ENCODE data around the gene TRAPPC3.
"Not testable (repeated sequence)": the region's sequence is repeated elsewhere in the genome, so short reads cannot be mapped to it uniquely, and the experiment has no call there.

TRAPPC3 gene

DNA sequence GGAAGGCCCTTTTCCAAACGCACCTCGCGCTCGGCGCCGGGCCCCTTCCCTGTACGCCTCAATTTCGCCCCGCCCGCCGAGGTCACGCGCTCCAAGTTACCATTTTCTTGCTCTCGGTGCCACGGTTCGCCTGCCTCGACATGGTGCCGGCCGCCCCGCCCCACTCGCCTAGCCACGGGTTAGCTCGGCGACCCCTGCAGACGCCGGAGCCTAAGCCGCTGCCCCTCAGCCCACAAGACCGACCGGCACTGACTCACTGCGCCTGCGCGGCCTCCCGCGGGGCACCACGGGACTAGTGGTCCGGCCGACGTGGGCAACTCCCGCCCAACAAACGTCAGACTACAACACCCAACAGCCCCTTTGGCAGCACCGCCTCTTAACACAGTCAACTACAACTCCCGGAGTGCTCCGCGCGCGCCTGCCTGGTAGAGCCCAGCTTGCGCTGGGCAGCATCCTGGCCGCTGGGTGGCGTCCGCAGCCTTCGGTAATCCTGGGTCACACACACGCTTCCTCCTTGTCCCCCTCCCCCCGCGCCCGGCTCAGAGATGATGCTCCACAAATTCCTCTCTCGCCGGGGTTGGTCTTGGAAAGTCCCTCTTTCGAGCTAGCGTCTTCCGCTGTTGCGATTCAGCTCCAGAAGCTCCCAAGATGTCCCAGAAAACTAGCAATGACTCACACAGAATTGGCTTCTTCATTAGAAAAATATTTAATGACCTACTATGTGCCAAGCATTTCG lies at the start of gene TRAPPC3:
Gene TRAPPC3 (minus strand): TSS at position 250 of the 736 bp plus-strand sequence. CDS start 108 bp downstream, at position 142.
- Histone ChIP-seq H3K36me3 (ENCODE audit: control insufficient read depth, low read depth, low read length) (no peaks in the 10 kb centered on the region), H3K27ac (ENCODE audit: low read length) (peak within 1 kb of the TSS; percentile 73), H3K9ac (ENCODE audit: low read length) (peak within 1 kb of the TSS; percentile 63), H3K4me1 (ENCODE audit: control insufficient read depth, low read depth, low read length) (peaks cover 20% of the 10 kb centered on the region), H3K4me3 (ENCODE audit: low read length) (peak within 1 kb of the TSS; percentile 67), H3K9me3 (ENCODE audit: control insufficient read depth, low read depth, low read length) (no peaks in the 10 kb centered on the region), H3K27me3 (ENCODE audit: control insufficient read depth, insufficient read depth, low read length) (peaks cover 23% of the 10 kb centered on the region)

DNA sequence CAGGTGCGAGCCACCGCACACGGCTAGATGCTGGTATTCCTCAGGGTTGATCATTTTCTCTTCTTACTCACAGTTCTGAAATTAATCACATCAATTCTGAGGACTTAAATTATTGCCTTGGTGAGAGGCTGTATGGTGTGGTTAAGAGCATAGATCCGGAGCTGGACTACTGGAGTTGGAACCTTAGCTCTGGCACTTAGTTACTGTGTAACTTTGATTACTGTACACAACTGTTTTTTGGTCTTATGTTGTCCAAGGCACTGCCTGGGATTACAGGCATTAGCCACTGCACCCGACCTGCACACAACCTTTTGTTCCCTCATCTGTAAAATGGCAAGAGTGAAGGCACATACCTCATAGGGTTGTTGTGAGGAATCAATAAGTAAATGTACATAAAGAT lies 49.4 kb upstream of the TRAPPC3 start:
- no peak overlapping the region for H3K4me3 ChIP-seq (ENCODE audit: low read length)
- H3K4me1 ChIP-seq (ENCODE audit: control insufficient read depth, low read depth, low read length): no peaks in the 10 kb centered on the region
- H3K9ac ChIP-seq (ENCODE audit: low read length): no peak overlapping the region
- no peaks in the 10 kb centered on the region for H3K27me3 ChIP-seq (ENCODE audit: control insufficient read depth, insufficient read depth, low read length)
- no peak overlapping the region for H3K27ac ChIP-seq (ENCODE audit: low read length)
- no peaks in the 10 kb centered on the region for H3K9me3 ChIP-seq (ENCODE audit: control insufficient read depth, low read depth, low read length)
- no peaks in the 10 kb centered on the region for H3K36me3 ChIP-seq (ENCODE audit: control insufficient read depth, low read depth, low read length)

DNA sequence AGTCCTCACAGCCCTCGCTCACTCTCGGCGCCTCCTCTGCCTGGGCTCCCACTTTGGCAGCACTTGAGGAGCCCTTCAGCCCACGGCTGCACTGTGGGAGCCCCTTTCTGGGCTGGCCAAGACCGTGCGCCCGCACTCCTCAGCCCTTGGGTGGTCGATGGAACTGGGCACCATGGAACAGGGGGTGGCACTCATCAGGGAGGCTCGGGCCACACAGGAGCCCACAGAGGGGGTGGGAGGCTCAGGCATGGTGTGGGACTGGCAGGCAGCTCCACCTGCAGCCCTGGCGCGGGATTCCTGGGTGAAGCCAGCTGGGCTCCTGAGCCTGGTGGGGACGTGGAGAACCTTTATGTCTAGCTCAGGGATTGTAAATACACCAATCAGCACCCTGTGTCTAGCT lies 47.5 kb upstream of the TRAPPC3 start:
- not testable (repeated sequence) for H3K9ac ChIP-seq (ENCODE audit: low read length); H3K9me3 ChIP-seq (ENCODE audit: control insufficient read depth, low read depth, low read length); H3K36me3 ChIP-seq (ENCODE audit: control insufficient read depth, low read depth, low read length); H3K27me3 ChIP-seq (ENCODE audit: control insufficient read depth, insufficient read depth, low read length); H3K27ac ChIP-seq (ENCODE audit: low read length); H3K4me3 ChIP-seq (ENCODE audit: low read length); H3K4me1 ChIP-seq (ENCODE audit: control insufficient read depth, low read depth, low read length)

GRCh38 chr1:36187800-36188593 lies 38.7 kb upstream of the TRAPPC3 start:
- H3K36me3 ChIP-seq (ENCODE audit: control insufficient read depth, low read depth, low read length): no peaks in the 10 kb centered on the region
- no peaks in the 10 kb centered on the region for H3K9me3 ChIP-seq (ENCODE audit: control insufficient read depth, low read depth, low read length)
- no peak overlapping the region for H3K27ac ChIP-seq (ENCODE audit: low read length)
- no peaks in the 10 kb centered on the region for H3K27me3 ChIP-seq (ENCODE audit: control insufficient read depth, insufficient read depth, low read length)
- no peak overlapping the region for H3K9ac ChIP-seq (ENCODE audit: low read length)
- peaks cover 8% of the 10 kb centered on the region for H3K4me1 ChIP-seq (ENCODE audit: control insufficient read depth, low read depth, low read length)
- no peak overlapping the region for H3K4me3 ChIP-seq (ENCODE audit: low read length)

DNA sequence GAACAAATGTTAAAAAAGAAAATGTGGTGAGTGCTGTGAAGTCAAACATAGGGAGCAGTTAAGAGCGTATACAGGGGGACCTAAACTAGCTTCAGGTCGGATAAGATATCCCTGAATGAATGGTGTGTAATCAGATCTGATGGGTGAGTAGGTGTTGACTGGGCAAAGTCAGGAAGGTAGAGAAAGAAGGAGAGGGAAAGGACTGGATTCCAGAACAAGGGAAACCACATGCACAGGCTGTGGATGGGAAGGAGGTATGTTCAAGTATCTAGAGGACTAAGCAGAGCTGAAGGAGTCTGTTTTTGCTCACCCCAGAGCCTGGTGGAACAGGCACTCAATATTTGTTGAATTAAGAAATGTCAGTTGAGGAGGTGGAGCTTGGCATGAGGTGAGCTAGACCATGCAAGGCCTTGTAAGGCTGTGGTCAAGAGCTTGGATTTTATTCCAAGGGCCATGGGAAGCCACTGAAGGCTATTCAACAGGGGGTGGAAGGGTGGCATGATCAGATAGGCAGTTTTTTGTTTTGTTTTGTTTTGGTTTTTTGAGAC lies 34.1 kb upstream of the TRAPPC3 start:
- H3K27me3 ChIP-seq (ENCODE audit: control insufficient read depth, insufficient read depth, low read length): no peaks in the 10 kb centered on the region
- peaks cover 14% of the 10 kb centered on the region for H3K36me3 ChIP-seq (ENCODE audit: control insufficient read depth, low read depth, low read length)
- no peaks in the 10 kb centered on the region for H3K9me3 ChIP-seq (ENCODE audit: control insufficient read depth, low read depth, low read length)
- no peak overlapping the region for H3K9ac ChIP-seq (ENCODE audit: low read length)
- no peak overlapping the region for H3K4me3 ChIP-seq (ENCODE audit: low read length)
- no peak overlapping the region for H3K27ac ChIP-seq (ENCODE audit: low read length)
- peaks cover 11% of the 10 kb centered on the region for H3K4me1 ChIP-seq (ENCODE audit: control insufficient read depth, low read depth, low read length)

- Histone ChIP-seq H3K36me3 (ENCODE audit: control insufficient read depth, low read depth, low read length) (peaks cover 14% of the 10 kb centered on the region), H3K9me3 (ENCODE audit: control insufficient read depth, low read depth, low read length) (no peaks in the 10 kb centered on the region), H3K4me3 (ENCODE audit: low read length) (no peak overlapping the region), H3K27ac (ENCODE audit: low read length) (no peak overlapping the region), H3K27me3 (ENCODE audit: control insufficient read depth, insufficient read depth, low read length) (no peaks in the 10 kb centered on the region), H3K9ac (ENCODE audit: low read length) (no peak overlapping the region), H3K4me1 (ENCODE audit: control insufficient read depth, low read depth, low read length) (peaks cover 7% of the 10 kb centered on the region)
Observed at GRCh38 chr1:36182734-36183133, 33.4 kb upstream of the TRAPPC3 start.

- H3K36me3 ChIP-seq (ENCODE audit: control insufficient read depth, low read depth, low read length): peaks cover 21% of the 10 kb centered on the region
- peaks cover 9% of the 10 kb centered on the region for H3K4me1 ChIP-seq (ENCODE audit: control insufficient read depth, low read depth, low read length)
- H3K27ac ChIP-seq (ENCODE audit: low read length): no peak overlapping the region
- no peak overlapping the region for H3K9ac ChIP-seq (ENCODE audit: low read length)
- H3K27me3 ChIP-seq (ENCODE audit: control insufficient read depth, insufficient read depth, low read length): no peaks in the 10 kb centered on the region
- H3K9me3 ChIP-seq (ENCODE audit: control insufficient read depth, low read depth, low read length): no peaks in the 10 kb centered on the region
- peak overlapping the region; percentile 63 for H3K4me3 ChIP-seq (ENCODE audit: low read length)
Observed at GRCh38 chr1:36179220-36179600, 29.9 kb upstream of the TRAPPC3 start.

DNA sequence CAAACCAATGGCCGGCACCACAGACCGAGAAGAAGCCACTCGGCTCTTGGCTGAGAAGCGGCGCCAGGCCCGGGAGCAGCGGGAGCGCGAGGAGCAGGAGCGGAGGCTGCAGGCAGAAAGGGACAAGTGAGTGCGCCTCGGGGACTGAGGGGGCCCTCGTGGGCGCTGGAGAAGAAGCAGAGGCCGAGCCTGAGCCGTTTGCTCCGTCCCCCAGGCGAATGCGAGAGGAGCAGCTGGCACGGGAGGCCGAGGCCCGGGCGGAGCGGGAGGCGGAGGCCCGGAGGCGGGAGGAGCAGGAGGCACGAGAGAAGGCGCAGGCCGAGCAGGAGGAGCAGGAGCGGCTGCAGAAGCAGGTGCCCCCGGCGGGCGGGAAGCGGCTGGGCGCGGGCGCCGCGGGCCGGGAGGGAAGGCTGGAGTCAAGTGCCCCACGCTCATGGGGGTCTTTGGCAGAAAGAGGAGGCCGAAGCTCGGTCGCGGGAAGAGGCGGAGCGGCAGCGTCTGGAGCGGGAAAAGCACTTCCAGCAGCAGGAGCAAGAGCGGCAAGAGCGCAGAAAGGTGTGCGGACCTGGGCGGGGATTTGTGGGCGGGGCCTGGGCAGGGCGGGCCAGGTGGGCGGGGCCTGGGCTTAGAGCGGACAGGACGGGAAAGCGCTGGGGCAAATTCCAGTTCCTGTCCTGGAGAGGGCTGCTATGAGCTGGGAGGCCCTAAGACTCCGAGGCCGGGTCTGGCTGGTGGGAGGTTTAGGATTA lies 29.4 kb upstream of the TRAPPC3 start:
- no peak overlapping the region for H3K27ac ChIP-seq (ENCODE audit: low read length)
- peak overlapping the region; percentile 53 for H3K9ac ChIP-seq (ENCODE audit: low read length)
- peak overlapping the region; percentile 63 for H3K4me3 ChIP-seq (ENCODE audit: low read length)
- no peaks in the 10 kb centered on the region for H3K9me3 ChIP-seq (ENCODE audit: control insufficient read depth, low read depth, low read length)
- H3K36me3 ChIP-seq (ENCODE audit: control insufficient read depth, low read depth, low read length): peaks cover 26% of the 10 kb centered on the region
- peaks cover 9% of the 10 kb centered on the region for H3K4me1 ChIP-seq (ENCODE audit: control insufficient read depth, low read depth, low read length)
- no peaks in the 10 kb centered on the region for H3K27me3 ChIP-seq (ENCODE audit: control insufficient read depth, insufficient read depth, low read length)

- H3K27ac ChIP-seq (ENCODE audit: low read length): no peak overlapping the region
- peaks cover 34% of the 10 kb centered on the region for H3K36me3 ChIP-seq (ENCODE audit: control insufficient read depth, low read depth, low read length)
- no peaks in the 10 kb centered on the region for H3K9me3 ChIP-seq (ENCODE audit: control insufficient read depth, low read depth, low read length)
- H3K9ac ChIP-seq (ENCODE audit: low read length): peak overlapping the region; percentile 53
- H3K4me3 ChIP-seq (ENCODE audit: low read length): peak overlapping the region; percentile 63
- no peaks in the 10 kb centered on the region for H3K27me3 ChIP-seq (ENCODE audit: control insufficient read depth, insufficient read depth, low read length)
- H3K4me1 ChIP-seq (ENCODE audit: control insufficient read depth, low read depth, low read length): peaks cover 9% of the 10 kb centered on the region
Observed at GRCh38 chr1:36177589-36178431, 28.5 kb upstream of the TRAPPC3 start.

DNA sequence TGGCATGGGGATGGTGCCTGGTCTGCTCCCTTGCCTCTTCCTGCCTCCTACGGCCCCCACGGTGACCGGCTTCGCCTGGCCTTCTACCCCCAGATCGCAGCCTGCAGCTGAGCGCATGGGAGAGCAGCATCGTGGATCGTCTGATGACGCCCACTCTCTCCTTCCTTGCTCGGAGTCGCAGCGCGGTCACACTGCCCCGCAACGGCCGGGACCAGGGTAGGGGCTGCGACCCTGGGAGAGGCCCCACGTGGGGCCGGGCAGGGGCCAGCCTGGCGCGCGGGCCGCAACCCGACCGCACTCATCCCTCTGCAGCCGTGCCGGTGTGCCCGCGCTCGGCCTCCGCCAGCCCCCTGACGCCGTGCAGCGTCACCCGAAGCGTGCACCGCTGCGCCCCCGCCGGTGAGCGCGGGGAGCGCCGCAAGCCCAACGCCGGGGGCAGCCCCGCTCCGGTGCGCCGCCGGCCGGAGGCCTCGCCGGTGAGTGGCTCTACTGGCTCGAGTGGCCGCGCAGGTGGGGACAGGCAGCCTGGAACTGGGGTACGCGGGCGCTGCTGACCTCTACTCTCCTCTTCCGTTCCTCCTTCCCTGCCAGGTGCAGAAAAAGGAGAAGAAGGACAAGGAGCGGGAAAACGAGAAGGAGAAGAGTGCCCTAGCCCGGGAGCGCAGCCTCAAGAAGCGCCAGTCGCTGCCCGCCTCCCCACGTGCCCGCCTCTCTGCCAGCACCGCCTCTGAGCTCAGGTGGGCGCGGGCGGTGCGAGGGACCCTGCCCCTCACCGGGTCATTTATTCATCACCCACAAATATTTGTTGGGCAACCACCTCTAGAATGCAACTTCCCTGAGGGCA lies 27.0 kb upstream of the TRAPPC3 start:
- H3K36me3 ChIP-seq (ENCODE audit: control insufficient read depth, low read depth, low read length): peaks cover 49% of the 10 kb centered on the region

More for the DNA sequence above, 27.0 kb upstream of the TRAPPC3 start:
- no peaks in the 10 kb centered on the region for H3K27me3 ChIP-seq (ENCODE audit: control insufficient read depth, insufficient read depth, low read length)
- H3K4me3 ChIP-seq (ENCODE audit: low read length): no peak overlapping the region
- no peak overlapping the region for H3K27ac ChIP-seq (ENCODE audit: low read length)
- H3K9ac ChIP-seq (ENCODE audit: low read length): peak overlapping the region; percentile 23
- H3K9me3 ChIP-seq (ENCODE audit: control insufficient read depth, low read depth, low read length): no peaks in the 10 kb centered on the region
- H3K4me1 ChIP-seq (ENCODE audit: control insufficient read depth, low read depth, low read length): peaks cover 9% of the 10 kb centered on the region
